GM21737 (cell line): ENCODE data around the gene CCT3.
"Not testable (repeated sequence)": the region's sequence is repeated elsewhere in the genome, so short reads cannot be mapped to it uniquely, and the experiment has no call there.

Experiments used
- ATAC-seq: cut with Tn5 transposase; IDR thresholded peaks from one replicate; pipeline ENCODE4 v1.9.1; 2021; ENCODE audit warnings: mild to moderate bottlenecking, moderate library complexity; ENCODE audit not compliant: unreplicated experiment

The CCT3 gene

GRCh38 chr1:156337052-156337887 is 822 bp downstream of the CCT3 start:
- ATAC-seq = no peak

GRCh38 chr1:156336242-156336641 is 1.9 kb downstream of the CCT3 start:
- no peak for ATAC-seq

- ATAC-seq = not testable (repeated sequence)
These were observed 14.9 kb downstream of the CCT3 start for GRCh38 chr1:156323179-156323578.

- ATAC-seq = no peak
These were observed 17.5 kb downstream of the CCT3 start for GRCh38 chr1:156320560-156320959.

- ATAC-seq = no peak
These were observed 18.4 kb downstream of the CCT3 start for GRCh38 chr1:156319664-156320063.

GRCh38 chr1:156316909-156317308 is 21.2 kb downstream of the CCT3 start:
- ATAC-seq = no peak

GRCh38 chr1:156310962-156311361 is 27.1 kb downstream of the CCT3 start:
- ATAC-seq = no peak

GRCh38 chr1:156308078-156308477 is 30.0 kb downstream of the CCT3 start:
- ATAC-seq = no peak

GRCh38 chr1:156305215-156305614 is 32.9 kb downstream of the CCT3 start:
- no peak for ATAC-seq

- no peak for ATAC-seq
These were observed 34.9 kb downstream of the CCT3 start for GRCh38 chr1:156303241-156303640.

- ATAC-seq = no peak
These were observed 39.2 kb downstream of the CCT3 start, which contains the start of gene VHLL for GRCh38 chr1:156298852-156299357. Gene VHLL (minus strand): TSS chr1:156299307. CDS start chr1:156299189, 118 bp downstream.

- ATAC-seq = no peak
These were observed 42.6 kb downstream of the CCT3 start, which contains the start of gene GLMP for GRCh38 chr1:156295391-156295947. Gene GLMP (minus strand): TSS chr1:156295679. CDS start chr1:156295645, 34 bp downstream.

- no peak for ATAC-seq
These were observed 44.2 kb downstream of the CCT3 start for GRCh38 chr1:156293895-156294294.

GRCh38 chr1:156293098-156293434 is 45.0 kb downstream of the CCT3 start:
- no peak for ATAC-seq

- no peak for ATAC-seq
These were observed 46.6 kb downstream of the CCT3 start for GRCh38 chr1:156291226-156292061.

- ATAC-seq = no peak
These were observed 48.2 kb downstream of the CCT3 start for GRCh38 chr1:156289857-156290256.

- no peak for ATAC-seq
These were observed 52.0 kb downstream of the CCT3 start for GRCh38 chr1:156286061-156286460.

- no peak for ATAC-seq
These were observed 52.7 kb downstream of the CCT3 start for GRCh38 chr1:156285437-156285836.

GRCh38 chr1:156284757-156285156 is 53.3 kb downstream of the CCT3 start:
- no peak for ATAC-seq

- no peak for ATAC-seq
These were observed 54.0 kb downstream of the CCT3 start, which contains the start of gene TMEM79 for GRCh38 chr1:156284112-156284511. Gene TMEM79 (plus strand): TSS chr1:156284325. CDS start chr1:156285227, 902 bp downstream.

GRCh38 chr1:156283521-156283920 is 54.6 kb downstream of the CCT3 start:
- no peak for ATAC-seq
